Neural cell (in vitro differentiated cells): ENCODE data around the gene CEP20. TPM values are rescaled to one million over a fixed set of nuclear protein-coding genes. Genes with fewer than 3 reads are reported as not detected.

ENCODE experiments used
- H2AFZ ChIP-seq: fragments of 200-600, 300-800 bp; sonication (generic), shearing (Covaris generic); 2 replicates; pipeline ENCODE4 v1.6.0; 2014; ENCODE audit warnings: low read depth, mild to moderate bottlenecking, antibody characterized with exemption, low read length, moderate library complexity
- H3F3A ChIP-seq: fragments of 200-600 bp; shearing (Covaris generic); 2 replicates; pipeline ENCODE4 v1.6.1; 2016; ENCODE audit warnings: mild to moderate bottlenecking, moderate library complexity, mixed read lengths, antibody characterized with exemption, low read length; ENCODE audit not compliant: insufficient read depth, poor library complexity, severe bottlenecking
- H3K27ac ChIP-seq: fragments of 200-600, 300-800 bp; sonication (generic), shearing (Covaris generic); 2 replicates; pipeline ENCODE4 v1.5.1; 2014; ENCODE audit warnings: mild to moderate bottlenecking, low read length, moderate library complexity
- H3K27me3 ChIP-seq: fragments of 300-800, 200-600 bp; sonication (generic), shearing (Covaris generic); 2 replicates; pipeline ENCODE4 v1.6.0; 2014; ENCODE audit warnings: mild to moderate bottlenecking, low read depth, low read length, moderate library complexity; ENCODE audit not compliant: insufficient read depth
- H3K36me3 ChIP-seq: fragments of 300-800, 200-600 bp; sonication (generic), shearing (Covaris generic); 2 replicates; pipeline ENCODE4 v1.5.1; 2014; ENCODE audit warnings: mild to moderate bottlenecking, antibody characterized with exemption, low read length, moderate library complexity; ENCODE audit not compliant: insufficient read depth
- H3K4me2 ChIP-seq: fragments of 300-800, 200-600 bp; sonication (generic), shearing (Covaris generic); 2 replicates; pipeline ENCODE4 v1.6.0; 2014; ENCODE audit warnings: mild to moderate bottlenecking, low read length
- H3K4me3 ChIP-seq: fragments of 300-800, 200-600 bp; sonication (generic), shearing (Covaris generic); 2 replicates; pipeline ENCODE4 v1.5.1; 2014; ENCODE audit warnings: mild to moderate bottlenecking, low read length, moderate library complexity
- H3K79me2 ChIP-seq: fragments of 200-600 bp; shearing (Covaris generic); replicated peaks from 2 replicates; pipeline ENCODE4 v1.6.0; 2014; ENCODE audit warnings: mild to moderate bottlenecking, low read length, moderate library complexity; ENCODE audit not compliant: insufficient read depth
- H3K9ac ChIP-seq: fragments of 300-800, 200-600 bp; sonication (generic), shearing (Covaris generic); 2 replicates; pipeline ENCODE4 v1.6.1; 2016; ENCODE audit warnings: mild to moderate bottlenecking, low read length, mixed read lengths
- H3K9me2 ChIP-seq: fragments of 200-600 bp; shearing (Covaris generic); 2 replicates; pipeline ENCODE4 v1.6.1; 2016; ENCODE audit warnings: mild to moderate bottlenecking, low read length, mixed read lengths; ENCODE audit not compliant: insufficient read depth
- H3K9me3 ChIP-seq: fragments of 200-600, 300-800 bp; sonication (generic), shearing (Covaris generic); 2 replicates; pipeline ENCODE4 v1.6.1; 2016; ENCODE audit warnings: mild to moderate bottlenecking, mixed run types, low read length, moderate library complexity, mixed read lengths
- H4K20me1 ChIP-seq: fragments of 200-600 bp; shearing (Covaris generic); 2 replicates; pipeline ENCODE4 v1.6.1; 2016; ENCODE audit warnings: mild to moderate bottlenecking, mixed run types; ENCODE audit not compliant: insufficient read depth
- CTCF ChIP-seq: fragments of 450-650 bp; IDR thresholded peaks from 2 replicates; pipeline ENCODE4 v1.5.1; 2014; ENCODE audit warnings: antibody characterized with exemption, mild to moderate bottlenecking, moderate library complexity; ENCODE audit not compliant: poor library complexity, severe bottlenecking
- EP300 ChIP-seq: fragments of 450-650 bp; conservative IDR thresholded peaks from 2 replicates; pipeline ENCODE4 v1.6.1; 2014; ENCODE audit warnings: antibody characterized with exemption, mild to moderate bottlenecking, moderate library complexity; ENCODE audit not compliant: poor library complexity, severe bottlenecking
- EZH2 ChIP-seq: fragments of 200-600, 300-800 bp; shearing (Covaris generic), sonication (generic); IDR thresholded peaks from 2 replicates; pipeline ENCODE4 v1.6.1; 2014; ENCODE audit warnings: antibody characterized with exemption, low read length, borderline replicate concordance, mild to moderate bottlenecking; ENCODE audit not compliant: insufficient read depth, poor library complexity, severe bottlenecking
- MXI1 ChIP-seq: fragments of 450-650 bp; conservative IDR thresholded peaks from 2 replicates; pipeline ENCODE4 v1.6.1; 2014; ENCODE audit warnings: antibody characterized with exemption, mild to moderate bottlenecking; ENCODE audit not compliant: poor library complexity, severe bottlenecking
- POLR2AphosphoS5 ChIP-seq: IDR thresholded peaks from 2 replicates; pipeline ENCODE4 v1.6.1; 2012
- RAD21 ChIP-seq: fragments of 450-650 bp; conservative IDR thresholded peaks from 2 replicates; pipeline ENCODE4 v1.6.1; 2014; ENCODE audit warnings: antibody characterized with exemption, mild to moderate bottlenecking, moderate library complexity
- REST ChIP-seq: IDR thresholded peaks from 2 replicates; pipeline ENCODE4 v1.6.1; 2012; ENCODE audit warnings: borderline replicate concordance
- SMC3 ChIP-seq: fragments of 450-650 bp; conservative IDR thresholded peaks from 2 replicates; pipeline ENCODE4 v1.6.1; 2014; ENCODE audit warnings: antibody characterized with exemption, mild to moderate bottlenecking, moderate library complexity; ENCODE audit not compliant: poor library complexity
- TAF1 ChIP-seq: IDR thresholded peaks from 2 replicates; pipeline ENCODE4 v1.6.1; 2012; ENCODE audit warnings: low read depth
- polyA plus RNA-seq: library from polyadenylated mRNA; depleted of rRNA; stranded (reverse); fragments of >200 nt; gene quantifications from 2 replicates; pipeline ENCODE4 v1.2.3, GENCODE V29; 2014

The CEP20 gene
- polyA plus RNA-seq, 1 donor from 2014 or later: 59.7 TPM

GRCh38 chr16:15870011-15870410, 18.4 kb downstream of the CEP20 start:
- Histone ChIP-seq H3K9ac (no peak overlapping the region), H3K36me3 (no peaks in the 10 kb centered on the region), H3K27ac (no peak overlapping the region), H3K79me2 (no peaks in the 10 kb centered on the region), H3K4me2 (no peak overlapping the region), H4K20me1 (no peaks in the 10 kb centered on the region), H3K9me3 (no peaks in the 10 kb centered on the region), H2AFZ (no peak overlapping the region), H3K27me3 (no peaks in the 10 kb centered on the region), H3F3A (no peaks in the 10 kb centered on the region), H3K4me3 (no peak overlapping the region), H3K9me2 (no peaks in the 10 kb centered on the region)
- TF ChIP-seq MXI1 (no peak), EZH2 (no peak), TAF1 (no peak), REST (no peak), POLR2AphosphoS5 (no peak), RAD21 (no peak), SMC3 (no peak), EP300 (no peak), CTCF (no peak)

GRCh38 chr16:15866451-15866850, 22.0 kb downstream of the CEP20 start:
- H3K9me3 ChIP-seq: no peaks in the 10 kb centered on the region
- H2AFZ ChIP-seq: no peak overlapping the region
- no peak overlapping the region for H3K27ac ChIP-seq

More at GRCh38 chr16:15866451-15866850, 22.0 kb downstream of the CEP20 start:
- TF ChIP-seq POLR2AphosphoS5: no peak
- TF ChIP-seq CTCF: no peak
- TF ChIP-seq MXI1: no peak
- no peak for TF ChIP-seq EP300
- TF ChIP-seq RAD21: no peak
- no peak for TF ChIP-seq EZH2
- TF ChIP-seq SMC3: no peak
- TF ChIP-seq TAF1: no peak
- no peak for TF ChIP-seq REST
- Histone ChIP-seq H3K79me2 (no peaks in the 10 kb centered on the region), H3K36me3 (no peaks in the 10 kb centered on the region), H4K20me1 (no peaks in the 10 kb centered on the region), H3K9me2 (no peaks in the 10 kb centered on the region), H3K27me3 (no peaks in the 10 kb centered on the region), H3K9ac (no peak overlapping the region), H3K4me3 (no peak overlapping the region), H3K4me2 (no peak overlapping the region), H3F3A (no peaks in the 10 kb centered on the region)
